Measurements from ENCODE around the gene SYMPK.
"Not testable (repeated sequence)": the region's sequence is repeated elsewhere in the genome, so short reads cannot be mapped to it uniquely, and the experiment has no call there.

SYMPK gene

DNA sequence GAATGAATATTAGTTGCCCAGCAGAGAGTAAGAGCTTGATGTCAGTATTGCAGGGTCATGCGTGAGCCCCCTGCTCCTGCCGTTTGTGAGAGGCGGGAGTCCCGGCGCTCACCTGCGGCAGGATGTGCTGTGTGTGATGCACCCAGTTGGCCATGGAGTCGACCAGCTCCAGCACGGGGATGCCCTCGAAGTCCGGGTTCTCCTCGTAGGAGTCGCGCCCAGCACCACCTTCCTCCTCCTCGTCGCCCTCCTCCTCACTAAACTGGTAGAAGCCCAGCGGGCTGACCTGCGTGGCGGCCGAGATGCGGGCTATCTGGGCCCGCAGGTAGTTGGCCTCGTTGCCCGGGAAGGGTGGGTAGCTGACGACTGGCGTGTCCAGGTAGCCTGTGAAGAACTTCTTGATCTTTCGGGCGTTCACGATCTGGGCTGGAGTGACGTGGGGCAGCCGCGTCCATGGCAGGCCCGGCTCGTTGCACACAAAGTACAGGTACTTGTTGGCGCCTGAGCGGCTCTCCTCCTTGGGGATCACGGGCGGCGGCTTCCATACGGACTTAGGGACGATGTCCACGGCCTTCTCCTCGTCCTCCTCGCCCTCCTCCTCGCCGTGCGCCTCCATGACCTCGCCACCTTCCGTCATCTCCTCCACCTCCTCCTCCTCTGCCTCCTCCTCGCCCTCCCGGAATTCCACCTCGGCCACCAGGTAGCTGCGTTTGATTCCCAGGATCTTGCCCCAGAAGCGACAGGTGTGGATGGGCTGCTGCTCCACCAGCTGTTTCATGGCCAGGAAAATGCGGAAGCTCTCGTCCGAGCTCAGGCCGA, 58.6 kb downstream of the SYMPK start:
- no peak for DNase-seq (ENCODE audit: low read depth)

DNA sequence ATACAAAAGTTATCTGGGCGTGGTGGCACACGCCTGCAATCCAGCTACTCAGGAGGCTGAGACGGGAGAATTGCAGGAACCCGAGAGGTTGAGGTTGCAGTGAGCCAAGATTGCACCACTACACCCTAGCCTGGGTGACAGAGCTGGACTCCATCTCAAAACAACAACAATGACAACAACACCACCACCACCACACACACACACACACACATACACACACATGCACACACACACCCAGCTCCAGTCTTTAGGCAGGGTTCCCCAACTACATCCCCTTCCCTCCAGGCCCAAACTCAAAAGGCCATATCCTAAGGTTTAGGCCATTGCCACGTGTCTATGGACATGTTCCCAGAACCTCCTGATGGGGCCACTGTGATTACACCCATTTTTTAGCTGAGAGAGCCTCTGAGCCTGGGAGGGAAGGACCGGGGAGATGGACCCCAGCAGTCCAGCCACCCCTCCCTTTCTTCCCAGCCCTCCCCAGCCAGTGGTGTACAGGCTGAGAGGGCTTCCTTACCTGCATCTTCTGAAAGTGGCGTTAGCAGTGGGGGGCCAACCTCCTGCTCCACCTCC, 61.3 kb downstream of the SYMPK start:
- DNase-seq (ENCODE audit: low read depth) = no peak

GRCh38 chr19:45800070-45800553, 62.8 kb downstream of the SYMPK start:
- no peak for DNase-seq (ENCODE audit: low read depth)

DNA sequence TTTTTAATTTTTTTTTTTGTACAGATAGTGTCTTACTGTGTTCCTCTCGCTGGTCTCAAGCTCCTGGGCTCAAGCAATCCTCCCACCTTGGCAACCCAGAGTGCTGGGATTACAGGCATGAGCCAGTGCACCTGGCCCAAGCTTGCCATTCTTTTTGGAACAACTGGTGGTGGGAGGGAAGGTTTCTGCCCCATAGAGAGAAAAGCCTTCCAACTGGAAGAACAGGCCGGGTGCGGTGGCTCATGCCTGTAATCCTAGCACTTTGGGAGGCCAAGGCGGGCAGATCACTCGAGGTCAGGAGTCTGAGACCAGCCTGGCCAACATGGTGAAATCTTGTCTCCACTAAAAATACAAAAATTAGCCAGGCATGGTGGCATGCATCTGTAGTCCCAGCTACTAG, 63.4 kb downstream of the SYMPK start:
- DNase-seq (ENCODE audit: low read depth) = not testable (repeated sequence)

DNA sequence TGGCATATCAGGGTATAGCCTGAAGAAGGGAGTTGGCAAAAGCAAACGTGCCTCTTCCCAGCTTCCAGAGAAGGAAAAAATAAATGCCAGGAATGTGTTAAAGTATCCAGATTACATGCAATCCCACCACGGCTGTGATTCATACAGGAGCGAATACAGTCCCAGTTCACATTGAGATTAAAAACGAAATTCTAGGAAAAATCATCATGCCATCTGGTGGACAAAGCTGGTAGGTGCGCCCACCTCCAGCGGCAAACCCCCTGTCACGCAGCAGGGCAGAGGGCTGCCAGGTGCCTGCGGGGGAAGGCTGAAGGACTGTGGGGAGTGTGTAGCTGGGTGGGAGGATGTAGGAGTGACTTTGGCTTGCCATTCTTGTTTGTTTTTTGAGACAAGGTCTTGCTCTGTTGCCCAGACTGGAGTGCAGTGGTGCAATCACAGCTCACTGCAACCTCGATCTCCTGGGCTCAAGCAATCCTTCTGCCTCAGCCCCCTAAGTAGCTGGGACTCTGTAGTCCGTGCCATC, 63.9 kb downstream of the SYMPK start:
- peak; percentile 41 for DNase-seq (ENCODE audit: low read depth)

DNA sequence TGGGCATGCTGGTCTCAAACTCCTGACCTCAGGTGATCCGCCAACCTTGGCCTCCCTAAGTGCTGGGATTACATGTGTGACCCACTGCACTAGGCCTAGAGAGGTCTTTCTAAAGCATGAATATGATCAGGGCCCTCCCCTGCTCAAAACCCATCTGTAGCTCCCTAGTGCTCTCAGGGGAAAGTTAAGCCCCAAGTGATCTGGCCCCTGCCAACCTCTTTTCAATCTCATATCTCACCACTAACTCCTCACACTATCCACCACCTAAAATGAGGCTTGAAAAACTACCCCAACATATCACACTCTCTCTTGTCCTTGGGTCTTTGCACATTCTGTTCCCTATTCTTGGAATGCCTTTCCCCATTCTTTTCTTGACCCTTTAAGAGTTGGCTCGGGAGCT, 68.3 kb downstream of the SYMPK start:
- no peak for DNase-seq (ENCODE audit: low read depth)

DNA sequence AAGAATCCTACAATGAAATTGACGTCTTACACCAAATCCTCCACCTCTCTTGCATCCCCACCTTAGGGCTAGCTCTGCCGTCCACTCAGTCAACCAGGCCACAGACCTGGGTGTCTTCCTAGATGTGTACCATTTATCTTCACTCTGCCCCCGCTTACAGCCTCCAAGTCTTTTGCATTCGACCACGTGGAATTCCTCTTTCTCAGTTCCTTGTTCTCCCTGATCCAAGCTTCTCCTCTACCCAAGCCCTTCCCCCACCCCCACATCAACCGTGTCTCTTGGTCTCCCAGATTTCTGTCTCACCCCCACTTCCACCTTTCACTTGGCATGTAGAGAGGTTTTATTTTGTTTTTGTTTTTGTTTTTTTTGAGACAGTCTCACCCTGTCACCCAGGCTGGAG, 69.1 kb downstream of the SYMPK start:
- DNase-seq (ENCODE audit: low read depth) = no peak

- no peak for DNase-seq (ENCODE audit: low read depth)
Measured at GRCh38 chr19:45793178-45793564, 69.8 kb downstream of the SYMPK start.

- peak; percentile 100 for DNase-seq (ENCODE audit: low read depth)
Measured at GRCh38 chr19:45792470-45793177, 70.3 kb downstream of the SYMPK start, which contains the start of gene DMWD. DMWD (minus strand) TSS chr19:45792845; CDS start chr19:45792756, 89 bp downstream.

GRCh38 chr19:45791744-45792469, 71.0 kb downstream of the SYMPK start:
- DNase-seq (ENCODE audit: low read depth) = no peak

GRCh38 chr19:45790942-45791341, 72.0 kb downstream of the SYMPK start:
- DNase-seq (ENCODE audit: low read depth) = no peak

GRCh38 chr19:45789035-45789786, 73.7 kb downstream of the SYMPK start:
- DNase-seq (ENCODE audit: low read depth) = no peak

DNA sequence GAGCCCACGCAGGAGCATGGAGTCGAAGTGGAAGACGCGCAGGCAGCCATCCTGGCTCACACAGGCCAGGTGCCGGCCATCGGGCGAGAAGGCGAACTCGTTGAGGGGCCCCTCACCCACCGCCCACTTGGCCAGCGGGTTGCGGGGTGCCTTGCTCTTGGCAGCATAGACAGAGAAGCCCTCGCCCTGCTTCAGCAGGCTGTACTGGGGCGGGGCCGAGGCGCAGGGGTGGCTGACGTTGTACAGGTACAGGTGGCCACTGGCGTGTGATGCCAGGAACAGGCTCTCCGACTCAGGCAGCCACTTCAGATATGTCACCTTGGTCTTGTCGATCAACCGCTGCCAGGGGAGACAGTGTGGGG, 76.4 kb downstream of the SYMPK start:
- DNase-seq (ENCODE audit: low read depth) = no peak

DNA sequence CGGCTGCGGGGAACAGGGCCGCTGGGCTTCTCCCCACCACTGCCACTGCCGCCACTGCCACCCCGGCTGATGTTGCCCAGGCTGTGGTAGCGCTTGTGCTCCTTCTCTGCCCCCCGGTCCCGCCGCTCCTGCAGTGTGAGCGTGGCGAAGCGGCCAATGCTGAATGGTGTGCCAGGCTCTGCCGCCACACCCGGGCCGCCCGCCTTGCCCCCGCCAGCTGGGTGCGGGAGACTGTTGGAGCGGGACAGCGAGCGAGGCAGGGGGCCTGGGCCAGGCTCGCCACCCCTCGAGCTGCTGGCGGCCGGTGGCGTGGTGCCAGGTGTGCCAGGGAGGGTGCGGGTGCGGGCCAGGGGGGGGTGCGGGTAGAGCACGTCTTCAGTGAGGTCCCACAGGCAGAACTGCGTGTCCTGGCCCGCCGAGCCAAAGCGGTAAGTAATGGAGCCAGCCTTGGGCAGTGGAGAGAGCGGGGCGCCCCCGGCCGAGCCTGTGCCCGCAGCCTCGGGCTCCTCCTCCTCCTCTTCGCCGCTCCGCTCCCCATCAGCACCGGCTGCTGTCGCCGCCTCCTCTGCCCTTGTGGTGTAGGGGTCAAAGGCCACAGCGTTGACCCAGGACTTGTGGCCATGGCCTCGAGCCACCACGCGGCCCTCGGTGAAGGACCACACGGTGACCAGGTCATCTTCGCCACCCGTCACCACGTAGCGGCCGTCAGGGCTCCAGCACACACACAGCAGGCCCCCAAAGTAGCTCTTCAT, 77.0 kb downstream of the SYMPK start:
- DNase-seq (ENCODE audit: low read depth) = no peak

DNA sequence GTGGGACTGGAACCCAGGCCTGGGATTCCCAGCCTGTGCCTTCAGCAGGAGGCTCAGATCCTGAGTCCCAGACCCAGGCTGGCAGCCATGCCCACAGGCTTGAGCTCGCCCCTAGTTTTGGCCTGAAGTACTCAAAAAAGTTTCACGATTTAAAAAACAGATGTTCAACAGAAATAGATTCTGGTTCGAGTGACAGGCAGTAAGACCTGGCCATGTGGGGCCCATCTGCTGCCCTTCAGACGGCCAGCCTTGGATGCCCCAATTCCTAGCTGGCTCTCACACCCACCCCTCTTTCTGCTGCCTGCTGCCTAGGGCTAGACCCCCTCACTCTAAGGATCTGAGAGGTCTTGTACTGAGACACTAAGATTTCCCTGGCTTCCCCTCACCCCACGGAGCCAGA, 77.8 kb downstream of the SYMPK start:
- DNase-seq (ENCODE audit: low read depth) = no peak

DNA sequence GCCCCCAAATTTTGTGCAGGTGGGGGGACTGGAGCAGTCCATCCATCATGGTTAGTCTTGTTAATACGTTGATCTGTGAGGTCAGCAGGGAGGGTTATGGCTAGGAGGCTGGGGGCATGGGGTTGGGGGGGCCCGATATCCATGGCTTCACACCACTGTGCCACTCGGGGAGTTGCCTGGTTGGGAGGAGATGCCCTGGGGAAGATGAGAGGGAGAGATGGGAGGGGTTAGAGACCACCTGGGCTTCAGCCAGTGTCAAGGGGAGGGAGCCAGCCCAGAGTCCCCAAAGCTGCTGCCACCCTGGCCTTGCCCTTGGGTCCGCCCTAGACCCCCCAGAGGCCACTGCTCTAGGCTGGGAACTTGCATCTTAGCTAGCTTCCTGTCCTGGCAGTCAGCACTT, 78.9 kb downstream of the SYMPK start:
- DNase-seq (ENCODE audit: low read depth) = no peak

GRCh38 chr19:45782820-45783785, 79.8 kb downstream of the SYMPK start:
- DNase-seq (ENCODE audit: low read depth) = no peak

GRCh38 chr19:45782162-45782691, 80.7 kb downstream of the SYMPK start, which contains the start of gene DMPK:
DMPK (minus strand) TSS chr19:45782490; CDS start chr19:45782352, 138 bp downstream.
- DNase-seq (ENCODE audit: low read depth) = no peak
